Stimulated activated CD8-positive, alpha-beta memory T cell treated with anti-CD3 and anti-CD28 coated beads, Interleukin-15, amount 100 ng/mL, for 4 hours (primary cell): ENCODE data around the gene ZNF195.
"Not testable (repeated sequence)": the region's sequence is repeated elsewhere in the genome, so short reads cannot be mapped to it uniquely, and the experiment has no call there.

Experiments
- DNase-seq, 2 donors: peaks; one replicate each; pipeline ENCODE4 v3.0.0-alpha.2; 2020; ENCODE audit warnings: low read depth in 2 of 2

Gene ZNF195

GRCh38 chr11:3347127-3347526 is 31.8 kb downstream of the ZNF195 start:
- no peak for DNase-seq

- no peak for DNase-seq
Observed at GRCh38 chr11:3346587-3346986, 32.4 kb downstream of the ZNF195 start.

- no peak for DNase-seq
Observed at GRCh38 chr11:3345736-3346135, 33.2 kb downstream of the ZNF195 start.

- no peak for DNase-seq
Observed at GRCh38 chr11:3344327-3345174, 34.4 kb downstream of the ZNF195 start.

GRCh38 chr11:3342709-3343108 is 36.2 kb downstream of the ZNF195 start:
- no peak for DNase-seq

GRCh38 chr11:3341298-3341697 is 37.6 kb downstream of the ZNF195 start:
- peak in 1 of 2 donors; percentile 22 for DNase-seq

- no peak for DNase-seq
Observed at GRCh38 chr11:3340025-3340424, 38.9 kb downstream of the ZNF195 start.

- no peak for DNase-seq
Observed at GRCh38 chr11:3339340-3339624, 39.7 kb downstream of the ZNF195 start.

GRCh38 chr11:3338569-3339339 is 40.2 kb downstream of the ZNF195 start:
- no peak for DNase-seq

- not testable (repeated sequence) for DNase-seq
Observed at GRCh38 chr11:3336420-3336819, 42.5 kb downstream of the ZNF195 start.

GRCh38 chr11:3333157-3333556 is 45.8 kb downstream of the ZNF195 start:
- not testable (repeated sequence) for DNase-seq

GRCh38 chr11:3331078-3331477 is 47.9 kb downstream of the ZNF195 start:
- DNase-seq = not testable (repeated sequence)

GRCh38 chr11:3330064-3330463 is 48.9 kb downstream of the ZNF195 start:
- not testable (repeated sequence) for DNase-seq

- DNase-seq = not testable (repeated sequence)
Observed at GRCh38 chr11:3328503-3328902, 50.4 kb downstream of the ZNF195 start.

- not testable (repeated sequence) for DNase-seq
Observed at GRCh38 chr11:3326450-3326849, 52.5 kb downstream of the ZNF195 start.

- DNase-seq = not testable (repeated sequence)
Observed at GRCh38 chr11:3324724-3325123, 54.2 kb downstream of the ZNF195 start.
